ENCODE data around the gene MCEMP1. TPM values are rescaled to one million over a fixed set of nuclear protein-coding genes. Genes with fewer than 3 reads are reported as not detected.

MCEMP1 gene
- total and polyA plus RNA-seq, 2 experiments from 2014 or later = not detected

- no peaks in the 10 kb centered on the region for H3K36me3 ChIP-seq (replicated peaks; ENCODE audit: insufficient read depth, low read depth)
- no peak for TF ChIP-seq EZH2phosphoT487 (IDR thresholded peaks at IDR 0.05; ENCODE audit: low read depth, severe bottlenecking, unreplicated experiment)
- TF ChIP-seq CTCF (IDR thresholded peaks at IDR 0.05; ENCODE audit: poor library complexity) = no peak
- no peak for TF ChIP-seq EZH2 (IDR thresholded peaks at IDR 0.05; ENCODE audit: borderline replicate concordance)
- no peaks in the 10 kb centered on the region for H3K9me3 ChIP-seq (ENCODE audit: low read depth)
- H3K4me1 ChIP-seq (ENCODE audit: insufficient read depth) = no peaks in the 10 kb centered on the region
- H3K4me3 ChIP-seq = no peak overlapping the region
- DNase-seq (ENCODE audit: low spot score) = no peak
- H3K4me2 ChIP-seq = no peak overlapping the region
- WGBS (ENCODE audit: low lambda C conversion rate, missing lambda C conversion rate) = 86% methylated on average over 14 of the region's 14 CpGs
- H4K20me1 ChIP-seq (ENCODE audit: insufficient read depth, poor library complexity, severe bottlenecking) = no peaks in the 10 kb centered on the region
- no peak overlapping the region for H3K27ac ChIP-seq
- H3K79me2 ChIP-seq = no peaks in the 10 kb centered on the region
- H3K9me2 ChIP-seq (replicated peaks; ENCODE audit: insufficient read depth) = no peaks in the 10 kb centered on the region
- H3K27me3 ChIP-seq = no peaks in the 10 kb centered on the region
- H2AFZ ChIP-seq = no peak overlapping the region
Observed at GRCh38 chr19:7662657-7663056, 14.2 kb upstream of the MCEMP1 start.

GRCh38 chr19:7663706-7664105, 13.2 kb upstream of the MCEMP1 start:
- H3K9me2 ChIP-seq (replicated peaks; ENCODE audit: insufficient read depth) = no peaks in the 10 kb centered on the region
- H3K27ac ChIP-seq = no peak overlapping the region
- no peaks in the 10 kb centered on the region for H3K4me1 ChIP-seq (ENCODE audit: insufficient read depth)
- DNase-seq (ENCODE audit: low spot score) = no peak
- peaks cover 6% of the 10 kb centered on the region for H3K27me3 ChIP-seq
- H3K4me3 ChIP-seq = no peak overlapping the region
- no peaks in the 10 kb centered on the region for H3K9me3 ChIP-seq (ENCODE audit: low read depth)
- no peak overlapping the region for H3K4me2 ChIP-seq
- no peaks in the 10 kb centered on the region for H4K20me1 ChIP-seq (ENCODE audit: insufficient read depth, poor library complexity, severe bottlenecking)
- H3K79me2 ChIP-seq = no peaks in the 10 kb centered on the region
- H2AFZ ChIP-seq = no peak overlapping the region
- WGBS (ENCODE audit: low lambda C conversion rate, missing lambda C conversion rate) = 86% methylated on average over 7 of the region's 7 CpGs
- no peaks in the 10 kb centered on the region for H3K36me3 ChIP-seq (replicated peaks; ENCODE audit: insufficient read depth, low read depth)
- TF ChIP-seq CTCF (IDR thresholded peaks at IDR 0.05; ENCODE audit: poor library complexity) (no peak), EZH2 (IDR thresholded peaks at IDR 0.05; ENCODE audit: borderline replicate concordance) (no peak), EZH2phosphoT487 (IDR thresholded peaks at IDR 0.05; ENCODE audit: low read depth, severe bottlenecking, unreplicated experiment) (no peak)

GRCh38 chr19:7665076-7665475, 11.8 kb upstream of the MCEMP1 start:
- Histone ChIP-seq H4K20me1 (ENCODE audit: insufficient read depth, poor library complexity, severe bottlenecking) (no peaks in the 10 kb centered on the region), H3K9me3 (ENCODE audit: low read depth) (no peaks in the 10 kb centered on the region), H3K4me2 (no peak overlapping the region), H3K27ac (no peak overlapping the region), H3K79me2 (no peaks in the 10 kb centered on the region), H3K9me2 (replicated peaks; ENCODE audit: insufficient read depth) (no peaks in the 10 kb centered on the region), H3K36me3 (replicated peaks; ENCODE audit: insufficient read depth, low read depth) (no peaks in the 10 kb centered on the region), H3K4me3 (no peak overlapping the region), H2AFZ (no peak overlapping the region), H3K27me3 (peaks cover 18% of the 10 kb centered on the region), H3K4me1 (ENCODE audit: insufficient read depth) (no peaks in the 10 kb centered on the region)
- TF ChIP-seq CTCF (IDR thresholded peaks at IDR 0.05; ENCODE audit: poor library complexity) (no peak), EZH2phosphoT487 (IDR thresholded peaks at IDR 0.05; ENCODE audit: low read depth, severe bottlenecking, unreplicated experiment) (no peak), EZH2 (IDR thresholded peaks at IDR 0.05; ENCODE audit: borderline replicate concordance) (no peak)
- 78% methylated on average over 4 of the region's 4 CpGs for WGBS (ENCODE audit: low lambda C conversion rate, missing lambda C conversion rate)
- no peak for DNase-seq (ENCODE audit: low spot score)

GRCh38 chr19:7668842-7669241, 8.0 kb upstream of the MCEMP1 start, which contains the start of gene RETN:
TSS of gene RETN (plus strand) at chr19:7669049. CDS start at chr19:7669327, 278 bp downstream.
- Histone ChIP-seq H3K79me2 (no peaks in the 10 kb centered on the region), H4K20me1 (ENCODE audit: insufficient read depth, poor library complexity, severe bottlenecking) (no peaks in the 10 kb centered on the region), H3K4me2 (peak within 1 kb of the TSS; percentile 71), H3K27me3 (peaks cover 42% of the 10 kb centered on the region), H2AFZ (no peak within 1 kb of the TSS), H3K36me3 (replicated peaks; ENCODE audit: insufficient read depth, low read depth) (no peaks in the 10 kb centered on the region), H3K9me2 (replicated peaks; ENCODE audit: insufficient read depth) (no peaks in the 10 kb centered on the region), H3K4me3 (no peak within 1 kb of the TSS), H3K9me3 (ENCODE audit: low read depth) (no peaks in the 10 kb centered on the region), H3K27ac (no peak within 1 kb of the TSS), H3K4me1 (ENCODE audit: insufficient read depth) (no peaks in the 10 kb centered on the region)
- TF ChIP-seq CTCF (IDR thresholded peaks at IDR 0.05; ENCODE audit: poor library complexity) (no peak), EZH2phosphoT487 (IDR thresholded peaks at IDR 0.05; ENCODE audit: low read depth, severe bottlenecking, unreplicated experiment) (no peak), EZH2 (IDR thresholded peaks at IDR 0.05; ENCODE audit: borderline replicate concordance) (no peak)
- 88% methylated on average over 9 of the region's 9 CpGs for WGBS (ENCODE audit: low lambda C conversion rate, missing lambda C conversion rate)
- no peak for DNase-seq (ENCODE audit: low spot score)
